Neutrophil (primary cell): ENCODE results near the gene CPA4.

Experiments used
- H3K27ac ChIP-seq: fragments of 200-600 bp; sonication (generic); 2 replicates; pipeline ENCODE4 v1.5.1; 2016; ENCODE audit warnings: mild to moderate bottlenecking, moderate library complexity
- H3K27me3 ChIP-seq: fragments of 200-600 bp; sonication (generic); 2 replicates; pipeline ENCODE4 v1.6.0; 2016; ENCODE audit warnings: mild to moderate bottlenecking
- H3K36me3 ChIP-seq: fragments of 200-600 bp; sonication (generic); 2 replicates; pipeline ENCODE4 v1.5.1; 2017
- H3K4me1 ChIP-seq, 2 experiments: fragments of 200-600 bp in 1 of 2; sonication (generic) in 1 of 2; 1 replicate in 1 of 2; 2 replicates in 1 of 2; pipeline versions ENCODE4 v1.5.1 to v1.6.1; 2013 to 2016; ENCODE audit warnings: low read depth in 1 of 2, low read length in 1 of 2, mild to moderate bottlenecking in 1 of 2, moderate library complexity in 1 of 2; ENCODE audit not compliant: control insufficient read depth in 1 of 2, insufficient read depth in 1 of 2
- H3K4me3 ChIP-seq, 2 experiments: fragments of 200-600 bp in 1 of 2; sonication (generic) in 1 of 2; 1 replicate in 1 of 2; 2 replicates in 1 of 2; pipeline ENCODE4 v1.5.1; 2013 to 2016; ENCODE audit warnings: low read depth in 1 of 2, low read length in 1 of 2, mild to moderate bottlenecking in 1 of 2, moderate library complexity in 1 of 2
- H3K9me3 ChIP-seq: fragments of 200-600 bp; sonication (generic); 2 replicates; pipeline ENCODE4 v1.5.1; 2016
- TF ChIP-seq, protein P1 (sequence below): fragments of 200-600 bp; sonication (generic); IDR thresholded peaks from 2 replicates; pipeline ENCODE4 v1.5.1; 2016; ENCODE audit warnings: antibody characterized with exemption

The CPA4 gene

GRCh38 chr7:130281260-130281659 lies 11.7 kb upstream of the CPA4 start:
- Histone ChIP-seq H3K9me3 (no peaks in the 10 kb centered on the region), H3K4me3 (no peak overlapping the region), H3K36me3 (no peaks in the 10 kb centered on the region), H3K4me1 (no peaks in the 10 kb centered on the region), H3K27me3 (peaks cover 7% of the 10 kb centered on the region), H3K27ac (no peak overlapping the region)
- TF ChIP-seq, protein P1, sequence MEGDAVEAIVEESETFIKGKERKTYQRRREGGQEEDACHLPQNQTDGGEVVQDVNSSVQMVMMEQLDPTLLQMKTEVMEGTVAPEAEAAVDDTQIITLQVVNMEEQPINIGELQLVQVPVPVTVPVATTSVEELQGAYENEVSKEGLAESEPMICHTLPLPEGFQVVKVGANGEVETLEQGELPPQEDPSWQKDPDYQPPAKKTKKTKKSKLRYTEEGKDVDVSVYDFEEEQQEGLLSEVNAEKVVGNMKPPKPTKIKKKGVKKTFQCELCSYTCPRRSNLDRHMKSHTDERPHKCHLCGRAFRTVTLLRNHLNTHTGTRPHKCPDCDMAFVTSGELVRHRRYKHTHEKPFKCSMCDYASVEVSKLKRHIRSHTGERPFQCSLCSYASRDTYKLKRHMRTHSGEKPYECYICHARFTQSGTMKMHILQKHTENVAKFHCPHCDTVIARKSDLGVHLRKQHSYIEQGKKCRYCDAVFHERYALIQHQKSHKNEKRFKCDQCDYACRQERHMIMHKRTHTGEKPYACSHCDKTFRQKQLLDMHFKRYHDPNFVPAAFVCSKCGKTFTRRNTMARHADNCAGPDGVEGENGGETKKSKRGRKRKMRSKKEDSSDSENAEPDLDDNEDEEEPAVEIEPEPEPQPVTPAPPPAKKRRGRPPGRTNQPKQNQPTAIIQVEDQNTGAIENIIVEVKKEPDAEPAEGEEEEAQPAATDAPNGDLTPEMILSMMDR, result no peak

- TF ChIP-seq, protein P1, result no peak
- H3K27me3 ChIP-seq, result no peaks in the 10 kb centered on the region
- no peaks in the 10 kb centered on the region for H3K36me3 ChIP-seq
- H3K4me3 ChIP-seq, result no peak overlapping the region
- H3K4me1 ChIP-seq, result no peaks in the 10 kb centered on the region
- no peaks in the 10 kb centered on the region for H3K9me3 ChIP-seq
- H3K27ac ChIP-seq, result no peak overlapping the region
Observed at GRCh38 chr7:130286881-130287280, 6.1 kb upstream of the CPA4 start.

DNA sequence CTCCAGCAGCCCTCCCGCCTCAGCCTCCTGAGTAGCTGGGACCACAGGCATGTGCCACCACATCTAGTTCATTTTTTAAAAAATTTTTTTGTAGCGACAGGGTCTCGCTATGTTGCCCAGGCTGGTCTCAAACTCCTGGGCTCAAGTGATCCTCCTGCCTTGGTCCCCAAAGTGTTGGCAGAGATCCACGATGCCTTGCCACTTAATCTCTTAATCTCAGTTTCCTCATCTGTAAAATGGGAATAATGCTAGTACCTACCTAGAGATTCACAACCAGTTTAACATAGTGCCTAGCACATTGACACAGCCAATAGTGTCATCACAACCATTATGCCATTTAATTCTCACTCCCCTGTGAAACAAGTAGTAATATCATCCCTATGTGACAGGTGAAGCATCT lies 4.8 kb upstream of the CPA4 start:
- no peaks in the 10 kb centered on the region for H3K9me3 ChIP-seq
- H3K4me1 ChIP-seq, result no peaks in the 10 kb centered on the region
- H3K4me3 ChIP-seq, result no peak overlapping the region
- H3K36me3 ChIP-seq, result no peaks in the 10 kb centered on the region
- TF ChIP-seq, protein P1, result no peak
- no peak overlapping the region for H3K27ac ChIP-seq
- no peaks in the 10 kb centered on the region for H3K27me3 ChIP-seq

- Histone ChIP-seq H3K27ac (no peak overlapping the region), H3K36me3 (no peaks in the 10 kb centered on the region), H3K27me3 (no peaks in the 10 kb centered on the region), H3K4me3 (no peak overlapping the region), H3K4me1 (no peaks in the 10 kb centered on the region), H3K9me3 (no peaks in the 10 kb centered on the region)
- TF ChIP-seq, protein P1, result no peak
Observed at GRCh38 chr7:130288829-130289228, 4.1 kb upstream of the CPA4 start.

GRCh38 chr7:130289478-130289877 lies 3.5 kb upstream of the CPA4 start:
- H3K4me1 ChIP-seq, result no peaks in the 10 kb centered on the region
- H3K9me3 ChIP-seq, result no peaks in the 10 kb centered on the region
- no peaks in the 10 kb centered on the region for H3K36me3 ChIP-seq
- no peaks in the 10 kb centered on the region for H3K27me3 ChIP-seq
- no peak overlapping the region for H3K27ac ChIP-seq
- TF ChIP-seq, protein P1, result no peak
- H3K4me3 ChIP-seq, result no peak overlapping the region

- TF ChIP-seq, protein P1, result no peak
- Histone ChIP-seq H3K9me3 (no peaks in the 10 kb centered on the region), H3K36me3 (no peaks in the 10 kb centered on the region), H3K27ac (no peak overlapping the region), H3K4me3 (no peak overlapping the region), H3K27me3 (no peaks in the 10 kb centered on the region), H3K4me1 (no peaks in the 10 kb centered on the region)
Observed at GRCh38 chr7:130290745-130291144, 2.2 kb upstream of the CPA4 start.
